HG03159 (cell line): ENCODE measurements around the gene HK1.

Experiments
- ATAC-seq: cut with Tn5 transposase; IDR thresholded peaks from one replicate; pipeline ENCODE4 v1.9.1; 2021; ENCODE audit warnings: mild to moderate bottlenecking, moderate library complexity; ENCODE audit not compliant: unreplicated experiment

HK1 gene

DNA sequence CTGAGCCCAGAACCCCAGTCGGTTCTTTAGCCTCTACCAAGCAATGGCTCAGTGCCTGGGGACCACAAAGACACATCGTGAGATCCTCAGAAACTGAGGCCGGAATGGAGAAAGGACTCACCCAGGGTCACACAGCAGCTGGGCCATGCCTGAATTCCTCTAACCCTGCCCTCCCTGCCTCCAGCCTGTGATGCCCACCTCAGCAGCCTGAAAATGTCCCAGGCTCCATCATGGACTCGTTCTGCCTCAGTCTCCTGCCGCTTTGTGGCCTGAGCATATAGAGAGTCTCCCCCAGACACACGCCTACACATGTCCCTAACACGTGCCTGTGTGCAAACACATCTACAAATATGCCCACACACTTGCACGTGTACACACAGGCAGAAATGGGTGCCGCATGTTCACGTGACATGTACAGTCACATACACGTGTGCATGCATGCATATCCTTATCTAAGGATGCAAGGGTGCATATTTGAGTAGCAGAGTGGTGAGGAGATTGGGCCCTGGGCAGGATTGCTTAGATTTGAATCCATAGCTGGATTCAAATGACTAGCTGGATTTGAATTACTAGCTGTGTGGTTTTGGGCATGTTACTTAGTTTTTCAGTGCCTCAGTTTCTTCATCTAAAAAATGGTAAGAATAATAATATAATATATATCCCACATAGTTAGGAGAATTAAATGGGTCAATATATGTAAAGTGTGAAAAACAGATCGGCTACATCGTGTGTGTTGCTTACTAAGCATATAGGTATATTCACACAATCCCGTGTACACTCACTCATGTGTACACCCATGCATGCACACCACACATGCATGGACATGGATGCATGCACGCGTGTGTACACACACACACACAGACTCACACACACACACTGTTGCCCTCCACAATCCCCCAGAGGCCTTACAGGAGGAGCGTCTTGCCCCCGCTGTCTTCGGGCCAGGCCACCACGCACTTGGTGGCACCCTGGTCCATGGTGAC, 136.0 kb downstream of the HK1 start:
- ATAC-seq, result no peak

DNA sequence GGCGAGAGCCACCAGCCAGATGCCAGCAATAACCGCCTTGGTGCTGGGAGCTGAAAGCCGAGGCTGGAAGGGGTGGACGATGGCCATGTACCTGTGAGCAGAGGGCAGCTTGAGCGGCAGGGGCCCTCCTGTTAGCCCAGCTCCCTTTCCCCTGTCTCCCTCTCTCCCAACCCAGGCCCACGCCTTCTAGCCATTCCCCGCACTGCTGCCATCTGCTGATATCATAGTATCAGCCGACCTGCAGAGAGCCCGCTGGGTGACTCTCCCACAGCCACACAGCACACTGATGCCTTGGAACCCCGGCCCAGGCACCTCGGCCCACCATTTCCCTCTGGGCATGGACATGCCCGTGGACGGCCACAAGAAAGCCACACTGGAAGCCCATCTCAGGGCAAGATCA, 136.8 kb downstream of the HK1 start:
- no peak for ATAC-seq

DNA sequence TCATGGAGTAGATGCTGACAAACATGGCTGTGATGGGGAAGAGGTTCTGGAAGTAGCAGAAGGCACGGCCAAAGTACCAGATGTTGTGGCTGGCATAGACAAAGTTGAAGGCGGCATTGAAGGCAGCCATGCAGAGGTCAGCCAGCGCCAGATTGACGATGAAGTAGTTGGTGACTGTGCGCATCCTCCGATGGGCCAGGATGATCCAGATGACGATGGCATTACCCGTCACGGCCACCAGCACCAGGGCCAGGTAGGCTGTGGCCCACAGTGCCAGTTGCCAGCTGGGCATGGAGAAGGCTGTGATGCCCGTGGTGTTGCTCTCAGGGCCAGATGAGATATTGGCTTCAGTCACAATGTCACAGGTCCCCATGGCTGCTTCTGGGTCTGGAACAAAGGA, 137.7 kb downstream of the HK1 start:
- ATAC-seq, result no peak

DNA sequence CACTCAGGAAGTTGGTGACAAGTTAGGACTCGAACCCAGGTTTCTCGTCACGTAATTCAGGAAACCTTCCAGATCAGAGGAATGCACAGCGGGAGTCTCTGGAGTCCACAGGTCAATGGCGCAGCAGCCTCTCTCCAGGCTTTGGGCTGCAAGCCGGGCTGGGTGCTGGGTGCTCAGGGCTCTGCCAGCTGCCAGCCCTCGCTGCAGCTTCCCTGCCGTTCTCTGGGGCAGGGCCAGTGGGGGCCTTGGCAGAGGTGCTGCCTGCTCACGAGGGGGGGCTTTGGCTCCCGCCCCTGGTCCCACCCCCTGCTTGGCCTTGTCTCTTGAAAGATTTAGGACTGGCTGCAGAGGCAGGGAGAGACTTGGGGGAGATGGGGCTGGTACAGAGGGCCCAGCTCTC, 138.4 kb downstream of the HK1 start, which contains the start of gene TACR2:
Gene TACR2, minus strand, starts transcription at position 224 of the 400 bp plus-strand sequence. CDS start 595 bp downstream, outside the sequence.
- ATAC-seq, result no peak

DNA sequence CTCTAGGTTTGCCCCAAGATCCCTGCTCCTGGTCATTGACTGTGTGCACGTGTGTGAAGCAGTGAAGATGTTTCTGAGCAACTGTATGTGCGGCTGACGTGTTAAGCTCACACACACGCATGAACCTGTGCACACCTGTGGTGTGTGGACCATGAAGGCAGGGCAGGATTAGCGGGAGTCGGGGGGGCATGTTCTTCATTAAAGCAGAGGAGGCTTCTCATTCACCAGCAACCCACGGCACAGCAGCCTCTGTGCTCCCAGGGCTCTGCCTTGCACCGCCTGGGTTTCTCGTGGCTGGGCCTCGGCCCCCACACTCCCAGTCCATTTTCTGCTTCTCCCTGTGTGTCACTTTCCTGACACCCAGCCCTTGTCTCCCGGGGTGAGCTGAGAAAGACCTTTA, 139.2 kb downstream of the HK1 start:
- ATAC-seq, result no peak

DNA sequence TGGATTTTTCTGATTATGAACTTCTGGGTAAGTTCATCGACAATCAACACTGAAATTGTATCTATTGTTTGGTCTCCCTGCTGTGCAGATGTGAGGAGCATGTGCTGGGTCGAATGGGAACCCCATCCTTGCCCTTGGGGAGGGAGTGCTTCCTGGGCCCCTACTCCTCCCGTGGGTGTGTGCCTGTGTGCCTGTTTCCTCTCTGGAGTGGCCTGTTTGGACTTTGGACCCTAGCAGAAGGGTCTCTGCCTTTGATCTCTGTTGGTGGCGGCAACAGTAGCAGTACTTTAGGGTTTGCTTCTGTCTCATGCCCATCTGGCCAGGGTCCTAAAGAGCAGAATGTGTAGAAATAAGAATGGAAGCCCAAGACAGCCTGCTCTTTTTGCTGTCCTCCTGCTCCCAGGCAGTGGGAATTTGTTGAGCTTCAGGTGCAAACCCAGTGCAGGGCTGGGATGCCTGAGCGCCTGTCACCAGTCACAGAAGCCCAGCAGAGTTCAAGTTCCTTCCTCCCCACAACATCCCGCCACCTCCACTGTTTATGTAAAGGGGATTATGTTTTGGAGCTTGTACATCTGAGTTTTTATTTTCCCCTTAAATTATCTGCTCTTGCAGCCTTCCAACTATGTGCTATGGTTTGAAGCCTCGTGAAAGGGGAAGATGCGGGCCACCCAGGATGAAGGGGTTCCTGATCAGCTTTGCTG, 139.9 kb downstream of the HK1 start:
- no peak for ATAC-seq

DNA sequence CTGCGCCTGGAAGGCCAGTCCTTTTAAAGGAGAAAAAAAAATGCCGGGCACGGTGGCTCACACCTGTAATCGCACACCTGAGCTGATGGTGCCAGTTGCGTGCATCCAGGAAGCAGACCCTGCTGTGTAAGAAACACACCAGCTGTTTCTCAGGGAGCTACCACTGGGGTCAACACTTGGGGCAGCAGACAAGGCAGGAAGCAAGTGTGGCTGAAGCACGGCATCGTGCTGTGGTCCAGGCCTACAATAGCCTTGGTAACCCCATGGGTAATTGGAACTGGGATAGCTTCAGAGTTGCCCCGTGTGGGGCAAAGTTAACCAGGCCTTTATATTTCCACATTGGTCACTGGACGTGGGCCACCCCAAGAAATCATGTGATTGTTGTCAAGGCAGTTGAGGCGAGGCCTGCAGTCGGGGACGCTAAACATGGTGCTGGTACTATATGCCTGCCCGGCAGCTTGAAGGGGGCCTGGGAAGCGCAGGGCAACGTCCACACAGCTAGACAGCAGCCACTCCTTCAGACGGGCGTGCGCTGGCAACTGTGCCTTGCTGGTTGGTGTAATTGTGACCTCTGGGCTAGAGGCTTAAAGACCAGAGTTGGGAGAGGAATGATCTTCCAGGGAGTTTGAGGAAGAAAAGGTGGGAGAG, 140.9 kb downstream of the HK1 start:
- no peak for ATAC-seq

DNA sequence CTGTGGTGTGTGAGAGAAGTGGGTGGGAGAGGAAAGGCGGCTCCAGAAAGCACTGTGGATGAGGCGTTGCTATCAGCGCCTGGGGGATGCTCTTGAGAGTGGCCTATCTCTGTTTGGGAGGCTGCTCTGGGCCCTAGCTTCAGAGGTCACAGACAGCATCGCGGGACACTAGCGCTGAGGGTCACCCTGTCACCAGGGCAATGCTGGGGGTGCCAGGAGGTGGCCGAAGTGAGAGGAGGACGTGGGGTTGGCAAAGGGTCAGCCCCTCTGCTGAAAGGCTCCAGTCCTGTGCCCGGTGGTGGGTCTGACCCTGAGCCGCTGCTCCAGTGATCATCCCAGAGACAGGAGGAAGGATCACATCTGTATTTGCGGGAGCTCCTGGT, 141.4 kb downstream of the HK1 start:
- no peak for ATAC-seq

DNA sequence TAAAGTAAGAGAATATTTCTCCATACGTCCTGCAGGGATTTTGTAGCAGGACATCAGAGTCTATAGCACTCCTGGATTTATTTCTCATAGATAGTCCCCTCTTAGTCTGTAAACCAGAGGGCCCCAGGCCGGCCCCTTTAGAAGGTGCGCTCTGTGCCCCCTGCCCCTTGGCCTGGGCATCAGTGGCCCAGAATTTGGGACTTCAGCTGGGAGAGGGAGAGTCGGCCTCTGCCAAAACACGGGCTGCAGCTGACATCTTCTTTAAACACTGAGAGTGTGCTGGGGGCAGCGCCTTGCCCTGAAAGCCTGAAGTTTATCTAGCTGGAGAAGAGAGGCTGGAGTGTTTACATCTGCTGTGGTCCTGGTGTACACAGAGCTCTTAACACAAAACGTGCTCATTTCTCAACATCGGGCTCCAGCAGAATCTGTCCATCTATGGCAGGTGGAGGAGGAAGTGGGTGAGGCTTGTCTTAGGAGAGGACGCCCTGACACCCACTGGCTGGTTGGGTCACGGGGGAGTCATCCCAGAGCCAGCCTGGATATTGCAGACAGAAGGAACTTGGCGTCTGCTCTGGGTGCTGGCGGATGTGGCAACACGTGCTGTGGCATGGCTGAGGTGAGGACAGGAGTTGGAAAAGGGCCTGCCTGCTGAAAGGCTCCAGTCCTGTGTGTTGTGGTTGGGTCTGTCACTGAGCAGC, 143.5 kb downstream of the HK1 start:
- ATAC-seq, result no peak

DNA sequence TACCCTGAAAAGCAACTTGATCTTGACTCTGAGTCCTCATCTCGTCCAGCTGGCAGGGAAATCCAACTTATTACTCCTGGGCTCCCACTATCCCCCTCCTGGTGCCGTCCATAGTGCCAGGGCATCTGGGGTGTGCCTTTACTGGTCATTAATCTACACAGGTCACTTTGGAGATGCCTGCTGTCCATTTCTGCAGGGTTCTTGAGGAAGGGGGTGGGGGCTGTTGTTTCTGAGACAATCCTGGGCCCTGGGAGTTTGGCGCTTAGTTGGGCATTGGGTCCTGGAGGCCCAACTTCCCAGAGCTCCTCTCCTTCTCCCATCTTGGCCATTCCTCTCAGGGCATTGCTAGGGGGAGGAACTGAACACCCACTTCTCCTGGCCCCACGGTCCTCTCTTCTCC, 144.4 kb downstream of the HK1 start:
- ATAC-seq, result no peak

DNA sequence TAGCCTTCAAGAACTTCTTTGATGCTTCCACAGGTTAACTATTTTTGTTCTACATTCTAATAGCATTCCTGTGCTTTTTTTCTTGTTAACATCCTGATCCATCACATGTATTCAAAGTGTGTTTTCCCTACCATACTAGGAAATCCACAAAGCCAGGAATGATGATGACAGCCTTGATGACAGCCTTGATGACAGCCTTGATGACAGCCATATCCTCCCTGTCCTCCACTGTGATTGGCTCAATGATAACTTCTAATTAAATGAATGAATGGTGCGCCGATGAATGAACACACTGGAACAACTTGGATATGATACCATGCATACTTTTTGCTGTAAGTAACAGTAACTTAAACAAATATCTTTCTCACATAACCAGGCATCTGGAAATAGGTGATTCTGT, 146.7 kb downstream of the HK1 start:
- ATAC-seq, result no peak

DNA sequence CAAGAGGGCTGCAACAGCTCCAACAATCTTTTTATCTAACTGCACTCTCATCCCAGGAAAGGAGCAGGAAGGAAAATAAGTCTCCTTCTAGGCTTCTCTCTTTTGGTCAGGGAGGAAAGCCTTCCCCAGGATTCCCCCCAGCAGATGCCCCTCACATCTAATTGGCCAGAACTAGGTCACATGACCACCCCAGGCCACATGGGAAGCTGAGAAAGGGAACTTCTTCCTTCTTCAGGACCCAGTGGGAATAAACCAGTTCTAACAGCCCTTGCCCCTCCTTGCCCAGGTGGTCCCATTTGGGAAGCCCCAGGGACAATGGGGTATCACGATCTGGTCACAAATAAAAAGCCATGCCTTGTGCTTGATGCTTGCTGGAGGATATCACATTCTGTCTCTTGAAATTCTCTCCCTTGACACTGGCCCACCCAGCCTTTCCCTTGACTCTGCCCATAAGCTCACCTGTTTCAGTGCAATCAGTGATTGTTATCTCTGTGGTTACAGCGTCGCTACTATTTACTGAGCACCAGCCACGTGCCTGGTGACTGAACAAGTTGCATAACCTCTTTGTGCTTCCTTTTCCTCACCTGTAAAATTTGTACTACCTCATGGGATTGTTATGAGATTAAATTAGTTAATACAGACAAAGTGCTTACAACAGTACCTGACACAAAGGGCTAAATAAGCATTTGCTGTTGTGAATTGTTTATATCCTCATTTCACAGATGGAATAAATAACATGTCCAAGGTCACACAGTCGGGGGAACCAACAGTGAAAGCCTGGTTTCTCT, 147.4 kb downstream of the HK1 start:
- no peak for ATAC-seq

DNA sequence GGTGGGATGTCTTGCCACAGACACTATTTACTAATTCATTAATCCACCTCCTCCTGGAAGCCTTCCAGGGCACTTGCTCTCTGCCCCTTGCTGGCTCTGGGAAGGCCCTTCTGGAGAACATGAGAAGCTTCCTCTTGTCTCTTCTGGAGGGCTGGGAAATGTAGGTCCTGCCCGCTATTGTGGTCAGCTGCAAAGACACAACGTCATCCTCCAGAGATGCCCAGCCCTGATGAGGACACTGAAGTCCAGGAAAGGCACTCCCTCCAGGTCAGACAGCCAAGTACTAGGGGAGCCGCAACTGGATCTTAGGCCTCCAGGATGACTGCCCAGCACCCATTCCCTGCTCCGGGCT, 148.1 kb downstream of the HK1 start:
- ATAC-seq, result no peak

DNA sequence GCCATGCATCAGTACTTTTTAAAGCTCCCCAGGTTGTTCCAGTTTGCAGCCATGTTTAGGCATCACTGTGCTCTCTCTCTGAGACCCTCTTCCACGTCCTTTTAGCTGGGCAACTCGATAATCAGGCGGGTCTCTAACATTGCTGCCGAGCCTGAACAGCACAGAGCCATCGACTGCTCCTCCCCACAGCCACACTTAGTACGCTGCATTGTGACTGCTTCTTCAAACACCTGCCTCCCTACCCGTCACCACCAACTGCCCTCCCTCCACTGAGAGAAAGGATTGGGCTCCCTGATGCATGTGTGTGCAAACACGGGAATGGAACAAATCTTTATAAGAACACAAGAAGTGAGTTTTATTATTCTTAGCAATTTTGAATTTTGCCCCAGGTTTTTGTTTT, 149.9 kb downstream of the HK1 start:
- ATAC-seq, result no peak

DNA sequence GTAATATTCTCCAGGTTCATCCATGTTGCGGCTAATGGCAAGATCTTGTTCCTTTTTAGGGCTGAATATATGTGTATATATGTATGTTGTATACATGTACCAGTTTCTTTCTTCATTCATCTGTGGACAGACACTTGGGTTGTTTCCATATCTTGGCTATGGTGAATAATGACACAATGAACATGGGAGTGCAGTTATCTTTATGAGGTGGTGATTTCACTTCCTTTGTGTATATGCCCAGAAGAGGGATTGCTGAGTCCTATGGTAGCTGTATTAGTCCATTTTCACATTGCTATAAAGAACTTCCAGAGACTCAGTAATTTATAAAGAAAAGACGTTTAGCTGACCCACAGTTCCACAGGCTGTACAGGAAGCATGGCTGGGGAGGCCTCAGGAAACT, 155.9 kb downstream of the HK1 start:
- no peak for ATAC-seq

DNA sequence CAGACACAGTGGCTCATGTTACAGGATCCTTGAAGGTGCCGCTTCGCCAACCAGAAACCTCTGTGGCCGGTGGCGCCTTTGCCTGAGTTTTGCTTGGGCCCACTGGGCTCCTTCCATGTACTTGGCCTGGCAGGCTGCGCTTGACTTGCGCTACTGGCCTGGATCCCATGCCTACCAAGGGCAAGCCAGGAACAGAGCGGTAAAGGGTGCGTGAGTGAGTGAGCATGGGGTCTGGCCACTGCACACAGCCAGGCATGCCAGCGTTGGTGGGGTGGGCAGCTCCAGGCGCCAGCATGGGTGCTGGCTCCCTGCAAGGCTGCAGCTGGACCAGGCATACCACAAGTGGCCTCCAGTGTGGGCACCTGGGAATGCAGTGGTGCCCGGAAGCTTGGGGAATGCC, 156.6 kb downstream of the HK1 start:
- no peak for ATAC-seq

DNA sequence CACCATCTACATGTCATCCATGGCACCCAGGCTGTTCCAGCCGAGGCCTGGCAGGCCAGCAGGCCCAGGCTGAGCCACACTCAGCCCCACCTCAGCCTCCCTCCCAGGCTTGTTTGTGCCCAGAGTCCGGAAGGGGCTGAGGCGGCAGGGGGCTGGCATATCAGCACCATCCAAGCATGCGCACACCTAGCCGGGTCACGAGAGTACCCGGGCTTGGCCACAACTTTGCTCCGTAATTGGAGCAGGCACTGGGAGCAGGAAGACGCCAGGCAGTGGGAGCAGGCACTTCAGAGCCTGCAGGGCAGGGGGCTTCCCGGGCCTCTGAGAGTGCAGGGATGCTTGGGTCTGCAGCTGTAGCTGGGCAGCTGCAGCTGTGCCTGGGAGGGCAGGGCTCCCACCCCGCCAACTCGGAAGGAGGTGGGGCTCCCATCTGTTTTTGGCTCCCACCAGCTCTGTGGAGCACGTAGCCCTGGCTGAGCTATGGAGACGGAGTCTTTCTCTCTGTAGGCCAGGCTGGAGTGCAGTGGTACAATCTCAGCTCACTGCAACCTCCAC, 157.7 kb downstream of the HK1 start:
- no peak for ATAC-seq

DNA sequence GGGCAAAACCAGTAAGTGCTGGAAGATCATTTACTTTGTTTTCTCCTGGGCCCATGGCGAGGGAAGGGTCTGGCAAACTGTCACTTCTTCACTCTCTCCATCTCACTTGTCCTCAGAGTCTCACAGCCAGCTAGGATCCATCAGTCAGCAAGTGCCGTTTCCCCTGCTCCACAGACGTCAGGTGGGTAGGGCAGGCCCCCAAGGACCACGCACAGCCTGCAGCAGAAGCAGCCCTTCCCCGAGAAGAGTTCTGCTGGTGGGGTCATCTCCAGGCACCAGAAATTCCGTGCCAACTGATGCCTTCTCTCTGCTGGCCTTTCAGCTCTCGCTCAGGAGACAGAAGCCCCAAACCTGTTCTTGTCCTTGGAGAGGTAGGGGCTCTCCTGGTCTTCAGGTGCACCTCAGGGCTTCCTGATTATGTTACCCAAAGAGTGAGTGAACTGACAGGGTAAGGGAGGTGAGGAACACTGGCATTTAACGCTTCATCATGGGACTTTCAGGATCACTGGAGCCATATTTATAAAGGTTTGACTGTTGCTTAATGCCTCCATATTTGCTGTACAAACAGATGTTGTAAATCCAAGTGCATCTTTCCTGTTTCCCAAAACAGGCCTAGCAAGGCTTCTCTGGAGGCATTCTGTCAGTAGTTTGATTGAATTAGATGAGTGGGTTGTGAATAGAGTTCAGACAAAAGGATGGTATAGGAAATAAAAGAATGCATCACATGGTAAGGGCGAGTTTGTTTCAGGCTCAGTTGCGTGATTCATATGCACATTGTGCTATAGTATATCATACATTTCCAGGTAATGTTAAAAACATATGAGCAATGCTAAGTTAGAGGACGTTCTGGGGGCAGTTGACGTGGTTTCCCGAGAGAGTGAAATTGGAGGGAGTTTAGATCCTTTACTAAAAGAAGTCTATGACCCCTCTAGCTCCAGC, 159.3 kb downstream of the HK1 start:
- ATAC-seq, result no peak
